Retina (tissue), 1 donor: Measurements from ENCODE around the gene SLC22A25.
"Not testable (repeated sequence)": the region's sequence is repeated elsewhere in the genome, so short reads cannot be mapped to it uniquely, and the experiment has no call there.

Experiments
- DNase-seq: peaks from one replicate; pipeline ENCODE4 v3.0.0-alpha.2; 2016

SLC22A25 gene

GRCh38 chr11:63243533-63243932 is at the start of gene SLC22A25:
Gene SLC22A25 (minus strand): TSS chr11:63243599. CDS start chr11:63229652, 13,947 bp downstream.
- DNase-seq, result no peak

GRCh38 chr11:63290285-63290684 is 46.9 kb upstream of the SLC22A25 start:
- no peak for DNase-seq

- no peak for DNase-seq
Observed at GRCh38 chr11:63289658-63290057, 46.3 kb upstream of the SLC22A25 start.

- no peak for DNase-seq
Observed at GRCh38 chr11:63282579-63282978, 39.2 kb upstream of the SLC22A25 start.

- DNase-seq, result no peak
Observed at GRCh38 chr11:63280920-63281319, 37.5 kb upstream of the SLC22A25 start.

GRCh38 chr11:63277345-63277943 is 34.0 kb upstream of the SLC22A25 start:
- no peak for DNase-seq

GRCh38 chr11:63274776-63275175 is 31.4 kb upstream of the SLC22A25 start:
- DNase-seq, result no peak

GRCh38 chr11:63273685-63274084 is 30.3 kb upstream of the SLC22A25 start:
- DNase-seq, result no peak

- DNase-seq, result no peak
Observed at GRCh38 chr11:63262547-63262946, 19.1 kb upstream of the SLC22A25 start.

- no peak for DNase-seq
Observed at GRCh38 chr11:63251312-63251711, 7.9 kb upstream of the SLC22A25 start.

- DNase-seq, result no peak
Observed at GRCh38 chr11:63250162-63251050, 7.0 kb upstream of the SLC22A25 start.

- no peak for DNase-seq
Observed at GRCh38 chr11:63248966-63249365, 5.6 kb upstream of the SLC22A25 start.

- DNase-seq, result not testable (repeated sequence)
Observed at GRCh38 chr11:63247237-63248002, 4.0 kb upstream of the SLC22A25 start.

- no peak for DNase-seq
Observed at GRCh38 chr11:63246045-63246444, 2.6 kb upstream of the SLC22A25 start.

- DNase-seq, result no peak
Observed at GRCh38 chr11:63244862-63245261, 1.5 kb upstream of the SLC22A25 start.

GRCh38 chr11:63242089-63242781 is 1.2 kb downstream of the SLC22A25 start:
- DNase-seq, result no peak

GRCh38 chr11:63240791-63241379 is 2.5 kb downstream of the SLC22A25 start:
- DNase-seq, result no peak

- no peak for DNase-seq
Observed at GRCh38 chr11:63240098-63240497, 3.3 kb downstream of the SLC22A25 start.

GRCh38 chr11:63239254-63239653 is 4.1 kb downstream of the SLC22A25 start:
- DNase-seq, result no peak

GRCh38 chr11:63237413-63237812 is 6.0 kb downstream of the SLC22A25 start:
- DNase-seq, result no peak

GRCh38 chr11:63235471-63236461 is 7.6 kb downstream of the SLC22A25 start:
- DNase-seq, result not testable (repeated sequence)
